ENCODE data around the gene CACNA2D3. TPM values are rescaled to one million over a fixed set of nuclear protein-coding genes. Genes with fewer than 3 reads are reported as not detected.

Gene CACNA2D3
- total and polyA plus RNA-seq, 4 donors, result 0.06 to 0.37 (median 0.08) TPM; not detected in 1

DNA sequence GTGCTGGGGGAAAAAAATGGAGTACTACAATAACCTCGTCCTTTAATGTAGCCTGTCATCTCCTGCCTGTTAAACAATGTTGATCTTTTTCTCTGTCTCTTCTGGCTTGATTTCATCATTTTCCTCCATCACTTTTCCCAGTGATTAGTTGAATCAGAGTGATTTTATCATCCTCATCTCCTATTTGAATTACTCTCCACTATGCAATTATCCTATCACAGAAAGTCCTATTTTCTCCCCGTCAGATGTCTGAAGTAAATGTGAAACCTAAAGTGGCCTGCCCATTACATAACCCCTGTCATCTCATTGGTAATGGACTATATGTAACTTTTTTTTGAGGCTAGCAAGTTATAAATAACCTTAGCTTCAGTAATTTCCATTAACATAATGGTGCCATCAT, 201.8 kb downstream of the CACNA2D3 start:
- H3K9me3 ChIP-seq (ENCODE audit: control insufficient read depth in 4 of 4, low read length in 3 of 4), result no peaks in the 10 kb centered on the region
- H3K4me3 ChIP-seq (ENCODE audit: low read depth in 1 of 3, low read length in 3 of 3), result no peak overlapping the region
- no peaks in the 10 kb centered on the region for H3K27me3 ChIP-seq (ENCODE audit: control insufficient read depth in 4 of 4, insufficient read depth in 4 of 4, low read length in 3 of 4)
- DNase-seq (ENCODE audit: low spot score), result no peak
- H3K9ac ChIP-seq (ENCODE audit: low read depth in 1 of 2, low read length in 2 of 2), result no peak overlapping the region
- no peak overlapping the region for H3K27ac ChIP-seq (ENCODE audit: low read depth in 1 of 2, low read length in 2 of 2)
- WGBS, result 90% methylated on average over 2 of the region's 2 CpGs
- no peaks in the 10 kb centered on the region for H3K36me3 ChIP-seq (ENCODE audit: control insufficient read depth in 4 of 4, insufficient read depth in 3 of 4, low read depth in 1 of 4, low read length in 3 of 4)
- TF ChIP-seq FOXA2 (IDR thresholded peaks at IDR 0.05) (no peak), NR2F2 (IDR thresholded peaks at IDR 0.05) (no peak), JUND (IDR thresholded peaks at IDR 0.05) (no peak), EGR1 (IDR thresholded peaks at IDR 0.05; ENCODE audit: low read depth in 2 of 2) (no peak), MAX (IDR thresholded peaks at IDR 0.05) (no peak), ATF3 (IDR thresholded peaks at IDR 0.05) (no peak), RAD21 (IDR thresholded peaks at IDR 0.05) (no peak), HNF4A (conservative IDR thresholded peaks at IDR 0.05) (no peak), CTCF (IDR thresholded peaks at IDR 0.05; ENCODE audit: low read depth, low read length, missing input control) (no peak), RXRA (IDR thresholded peaks at IDR 0.05) (no peak), YY1 (IDR thresholded peaks at IDR 0.05) (no peak), GABPA (IDR thresholded peaks at IDR 0.05 in 1 of 2, conservative IDR thresholded peaks at IDR 0.05 in 1 of 2) (no peak), ZBTB33 (IDR thresholded peaks at IDR 0.05) (no peak), TAF1 (conservative IDR thresholded peaks at IDR 0.05) (no peak), SP1 (IDR thresholded peaks at IDR 0.05) (no peak), FOXA1 (IDR thresholded peaks at IDR 0.05) (no peak), HNF4G (IDR thresholded peaks at IDR 0.05) (no peak)
- TF ChIP-seq, protein P1, sequence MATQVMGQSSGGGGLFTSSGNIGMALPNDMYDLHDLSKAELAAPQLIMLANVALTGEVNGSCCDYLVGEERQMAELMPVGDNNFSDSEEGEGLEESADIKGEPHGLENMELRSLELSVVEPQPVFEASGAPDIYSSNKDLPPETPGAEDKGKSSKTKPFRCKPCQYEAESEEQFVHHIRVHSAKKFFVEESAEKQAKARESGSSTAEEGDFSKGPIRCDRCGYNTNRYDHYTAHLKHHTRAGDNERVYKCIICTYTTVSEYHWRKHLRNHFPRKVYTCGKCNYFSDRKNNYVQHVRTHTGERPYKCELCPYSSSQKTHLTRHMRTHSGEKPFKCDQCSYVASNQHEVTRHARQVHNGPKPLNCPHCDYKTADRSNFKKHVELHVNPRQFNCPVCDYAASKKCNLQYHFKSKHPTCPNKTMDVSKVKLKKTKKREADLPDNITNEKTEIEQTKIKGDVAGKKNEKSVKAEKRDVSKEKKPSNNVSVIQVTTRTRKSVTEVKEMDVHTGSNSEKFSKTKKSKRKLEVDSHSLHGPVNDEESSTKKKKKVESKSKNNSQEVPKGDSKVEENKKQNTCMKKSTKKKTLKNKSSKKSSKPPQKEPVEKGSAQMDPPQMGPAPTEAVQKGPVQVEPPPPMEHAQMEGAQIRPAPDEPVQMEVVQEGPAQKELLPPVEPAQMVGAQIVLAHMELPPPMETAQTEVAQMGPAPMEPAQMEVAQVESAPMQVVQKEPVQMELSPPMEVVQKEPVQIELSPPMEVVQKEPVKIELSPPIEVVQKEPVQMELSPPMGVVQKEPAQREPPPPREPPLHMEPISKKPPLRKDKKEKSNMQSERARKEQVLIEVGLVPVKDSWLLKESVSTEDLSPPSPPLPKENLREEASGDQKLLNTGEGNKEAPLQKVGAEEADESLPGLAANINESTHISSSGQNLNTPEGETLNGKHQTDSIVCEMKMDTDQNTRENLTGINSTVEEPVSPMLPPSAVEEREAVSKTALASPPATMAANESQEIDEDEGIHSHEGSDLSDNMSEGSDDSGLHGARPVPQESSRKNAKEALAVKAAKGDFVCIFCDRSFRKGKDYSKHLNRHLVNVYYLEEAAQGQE (IDR thresholded peaks at IDR 0.05), result no peak
- peaks cover 5 to 17% (median 16%) of the 10 kb centered on the region in 4 donors for H3K4me1 ChIP-seq (ENCODE audit: control insufficient read depth in 4 of 4, insufficient read depth in 4 of 4, low read length in 3 of 4)
